Right atrium auricular region (tissue), 2 donors: ENCODE measurements around the gene FGF6. TPM values are rescaled to one million over a fixed set of nuclear protein-coding genes. Genes with fewer than 3 reads are reported as not detected.

Source experiments
- DNase-seq: peaks from one replicate; pipeline ENCODE4 v3.0.0-alpha.2; 2019; ENCODE audit warnings: low spot score
- H3K27ac ChIP-seq, 2 donors: fragments of 200-600 bp; sonication (generic); 1 replicate in 1 of 2; 2 replicates in 1 of 2; pipeline ENCODE4 v1.5.1; 2016 to 2019
- H3K27me3 ChIP-seq, 2 donors: fragments of 200-600 bp; sonication (generic); one replicate each; pipeline versions ENCODE4 v1.5.1 to v1.6.0; 2017 to 2019
- H3K36me3 ChIP-seq: fragments of 200-600 bp; sonication (generic); one replicate; pipeline ENCODE4 v1.5.1; 2016
- H3K4me1 ChIP-seq, 2 donors: fragments of 200-600 bp; sonication (generic); one replicate each; pipeline versions ENCODE4 v1.5.1 to v1.6.0; 2017 to 2019
- H3K4me3 ChIP-seq, 2 donors: fragments of 200-600 bp; sonication (generic); 1 replicate in 1 of 2; 2 replicates in 1 of 2; pipeline ENCODE4 v1.5.1; 2017 to 2019; ENCODE audit warnings: mild to moderate bottlenecking in 1 of 2, moderate library complexity in 1 of 2
- H3K9me3 ChIP-seq, 2 donors: fragments of 200-600 bp; sonication (generic); one replicate each; pipeline ENCODE4 v1.5.1; 2019
- CTCF ChIP-seq, 2 donors: fragments of 200-600 bp; sonication (generic); IDR thresholded peaks; one replicate each; pipeline ENCODE4 v1.5.1; 2019; ENCODE audit warnings: antibody characterized with exemption in 2 of 2
- total RNA-seq, 2 donors: library from RNA; depleted of rRNA; stranded (reverse); fragments of >200 nt; gene quantifications; one replicate each; pipeline ENCODE4 v1.1.0, GENCODE V29; 2016

The FGF6 gene
- not detected for total RNA-seq

GRCh38 chr12:4445156-4446101 is at the start of gene FGF6:
TSS of gene FGF6 (minus strand) at chr12:4445815. CDS start at chr12:4445570, 245 bp downstream.
- Histone ChIP-seq H3K36me3 (no peaks in the 10 kb centered on the region), H3K27ac (no peak within 1 kb of the TSS), H3K4me3 (no peak within 1 kb of the TSS), H3K27me3 (peaks cover 0 to 2% of the 10 kb centered on the region in 2 donors), H3K9me3 (no peaks in the 10 kb centered on the region), H3K4me1 (peaks cover 0 to 12% of the 10 kb centered on the region in 2 donors)
- TF ChIP-seq CTCF (IDR thresholded peaks at IDR 0.05) = no peak
- DNase-seq = no peak

GRCh38 chr12:4490973-4491372 is 45.4 kb upstream of the FGF6 start:
- Histone ChIP-seq H3K9me3 (no peaks in the 10 kb centered on the region), H3K36me3 (peaks cover 33% of the 10 kb centered on the region), H3K4me3 (no peak overlapping the region), H3K27ac (no peak overlapping the region), H3K4me1 (no peaks in the 10 kb centered on the region), H3K27me3 (no peaks in the 10 kb centered on the region)
- no peak for TF ChIP-seq CTCF (IDR thresholded peaks at IDR 0.05)
- no peak for DNase-seq

GRCh38 chr12:4489556-4489955 is 43.9 kb upstream of the FGF6 start:
- TF ChIP-seq CTCF (IDR thresholded peaks at IDR 0.05) = no peak
- no peak overlapping the region for H3K27ac ChIP-seq
- no peaks in the 10 kb centered on the region for H3K27me3 ChIP-seq
- DNase-seq = no peak
- no peaks in the 10 kb centered on the region for H3K4me1 ChIP-seq
- no peak overlapping the region for H3K4me3 ChIP-seq
- peaks cover 30% of the 10 kb centered on the region for H3K36me3 ChIP-seq
- no peaks in the 10 kb centered on the region for H3K9me3 ChIP-seq

GRCh38 chr12:4486980-4487379 is 41.4 kb upstream of the FGF6 start:
- no peak for DNase-seq
- H3K27ac ChIP-seq = no peak overlapping the region
- H3K9me3 ChIP-seq = no peaks in the 10 kb centered on the region
- no peak for TF ChIP-seq CTCF (IDR thresholded peaks at IDR 0.05)
- H3K4me1 ChIP-seq = no peaks in the 10 kb centered on the region
- no peak overlapping the region for H3K4me3 ChIP-seq
- H3K36me3 ChIP-seq = peaks cover 30% of the 10 kb centered on the region
- H3K27me3 ChIP-seq = no peaks in the 10 kb centered on the region

GRCh38 chr12:4486049-4486699 is 40.6 kb upstream of the FGF6 start:
- Histone ChIP-seq H3K4me3 (no peak overlapping the region), H3K27ac (no peak overlapping the region), H3K4me1 (no peaks in the 10 kb centered on the region), H3K9me3 (no peaks in the 10 kb centered on the region), H3K27me3 (no peaks in the 10 kb centered on the region), H3K36me3 (peaks cover 30% of the 10 kb centered on the region)
- TF ChIP-seq CTCF (IDR thresholded peaks at IDR 0.05) = no peak
- DNase-seq = no peak
